Measurements from ENCODE around the gene C2orf78. TPM values are rescaled to one million over a fixed set of nuclear protein-coding genes. Genes with fewer than 3 reads are reported as not detected.

Gene C2orf78
- total and polyA plus RNA-seq, 9 of the 15 experiments (the other 6 are each of a cell fraction or from before 2014, with no cell fraction given): 0.04 to 0.28 (median 0.20) TPM

DNA sequence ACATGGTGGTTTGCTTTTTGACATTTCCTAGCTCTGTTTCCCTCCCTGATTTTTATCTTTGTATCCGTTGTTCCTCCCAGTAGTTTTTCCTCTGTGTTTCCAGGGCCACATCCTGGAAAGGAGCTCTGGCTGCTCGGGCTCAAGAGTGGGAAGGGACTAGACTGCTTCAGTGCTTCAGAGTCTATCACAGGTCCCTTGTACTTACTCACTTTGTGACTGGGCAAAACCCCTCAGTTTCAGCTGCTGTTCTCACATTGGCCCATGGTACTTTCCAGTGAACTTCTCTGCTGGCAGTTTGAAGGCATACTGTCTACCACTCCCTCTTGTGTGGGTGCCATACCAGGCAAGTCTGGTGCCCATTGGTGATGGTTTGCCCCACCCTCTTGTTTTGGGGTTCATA, 37.2 kb downstream of the C2orf78 start:
- Histone ChIP-seq H3K27ac (ENCODE audit: extremely low read depth, low read depth, low read length) (no peak overlapping the region), H3K4me3 (no peak overlapping the region), H3K4me1 (replicated peaks in 1 of 2; ENCODE audit: control insufficient read depth in 2 of 2, insufficient read depth in 2 of 2, low read length in 2 of 2) (peaks cover 4 to 6% of the 10 kb centered on the region in 2 experiments; a peak in 2 of 5 replicates), H3K79me2 (ENCODE audit: control insufficient read depth, insufficient read depth, low read length) (no peaks in the 10 kb centered on the region), H3K9me3 (replicated peaks; ENCODE audit: control insufficient read depth, insufficient read depth, low read depth, low read length) (no peaks in the 10 kb centered on the region), H3K36me3 (ENCODE audit: control insufficient read depth, insufficient read depth, low read length) (no peaks in the 10 kb centered on the region), H3K9me1 (ENCODE audit: control insufficient read depth, insufficient read depth, low read length) (no peaks in the 10 kb centered on the region), H2AFZ (ENCODE audit: low read depth, low read length) (peak overlapping the region; percentile 63), H3K27me3 (ENCODE audit: control insufficient read depth in 2 of 2, insufficient read depth in 2 of 2, low read length in 2 of 2) (no peaks in the 10 kb centered on the region), H4K20me1 (replicated peaks; ENCODE audit: control insufficient read depth, insufficient read depth, low read length) (no peaks in the 10 kb centered on the region), H3K4me2 (ENCODE audit: insufficient read depth, low read length) (no peak overlapping the region), H3K9ac (ENCODE audit: insufficient read depth in 1 of 2, low read depth in 2 of 2, low read length in 2 of 2) (peak overlapping the region in 1 of 2 experiments; percentile 48; a peak in 1 of 4 replicates)
- CTCF ChIA-PET (ENCODE audit: low intra/inter-chr PET ratio): interaction anchor here (0.6 kb wide), 1 partner anchor 166 kb away, joined by 4 read pairs; no protein-coding TSS in a partner anchor
- POLR2A ChIA-PET: interaction anchor here (0.6 to 1.4 kb wide), 6 partner anchors 48 to 604 kb away, joined by 3 to 4 read pairs (median 4); no protein-coding TSS in a partner anchor
- in situ Hi-C loops (cut with MboI) (no loop called here), intact Hi-C loops (cut with micrococcal nuclease) (loop anchor here (10.0 kb wide), 7 partner anchors 146 to 574 kb away; partner anchors contain the start of genes BOLA3 and TET3)
- BruUV-seq (replicated peaks): no TSS peak
- no peak for DNase-seq (ENCODE audit: extremely low read depth in 1 of 4, low spot score in 3 of 4)
- WGBS (ENCODE audit: insufficient coverage, low coverage, missing lambda C conversion rate): 0% methylated on average over 2 of the region's 2 CpGs
- TF ChIP-seq PPARD (CRISPR knock-in tag; IDR thresholded peaks at IDR 0.05) (no peak), ZNF165 (CRISPR knock-in tag; IDR thresholded peaks at IDR 0.05; ENCODE audit: borderline replicate concordance) (no peak), MAZ (CRISPR knock-in tag; conservative IDR thresholded peaks at IDR 0.05 in 1 of 2, IDR thresholded peaks at IDR 0.05 in 1 of 2) (0 out of 4 replicates have a peak, but pooled peaks of 1 of the 2 experiments have one; percentile 19), TAF7 (tag; IDR thresholded peaks at IDR 0.05) (no peak), ETV1 (tag; conservative IDR thresholded peaks at IDR 0.05; ENCODE audit: low read depth) (0 out of 2 replicates have a peak, but pooled peaks have one; percentile 15), TCF7L2 (IDR thresholded peaks at IDR 0.05; ENCODE audit: low read depth, low read length) (no peak)
- TF ChIP-seq, protein P1, sequence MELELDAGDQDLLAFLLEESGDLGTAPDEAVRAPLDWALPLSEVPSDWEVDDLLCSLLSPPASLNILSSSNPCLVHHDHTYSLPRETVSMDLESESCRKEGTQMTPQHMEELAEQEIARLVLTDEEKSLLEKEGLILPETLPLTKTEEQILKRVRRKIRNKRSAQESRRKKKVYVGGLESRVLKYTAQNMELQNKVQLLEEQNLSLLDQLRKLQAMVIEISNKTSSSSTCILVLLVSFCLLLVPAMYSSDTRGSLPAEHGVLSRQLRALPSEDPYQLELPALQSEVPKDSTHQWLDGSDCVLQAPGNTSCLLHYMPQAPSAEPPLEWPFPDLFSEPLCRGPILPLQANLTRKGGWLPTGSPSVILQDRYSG (tag; conservative IDR thresholded peaks at IDR 0.05; ENCODE audit: low read depth): no peak
- TF ChIP-seq, protein P2, sequence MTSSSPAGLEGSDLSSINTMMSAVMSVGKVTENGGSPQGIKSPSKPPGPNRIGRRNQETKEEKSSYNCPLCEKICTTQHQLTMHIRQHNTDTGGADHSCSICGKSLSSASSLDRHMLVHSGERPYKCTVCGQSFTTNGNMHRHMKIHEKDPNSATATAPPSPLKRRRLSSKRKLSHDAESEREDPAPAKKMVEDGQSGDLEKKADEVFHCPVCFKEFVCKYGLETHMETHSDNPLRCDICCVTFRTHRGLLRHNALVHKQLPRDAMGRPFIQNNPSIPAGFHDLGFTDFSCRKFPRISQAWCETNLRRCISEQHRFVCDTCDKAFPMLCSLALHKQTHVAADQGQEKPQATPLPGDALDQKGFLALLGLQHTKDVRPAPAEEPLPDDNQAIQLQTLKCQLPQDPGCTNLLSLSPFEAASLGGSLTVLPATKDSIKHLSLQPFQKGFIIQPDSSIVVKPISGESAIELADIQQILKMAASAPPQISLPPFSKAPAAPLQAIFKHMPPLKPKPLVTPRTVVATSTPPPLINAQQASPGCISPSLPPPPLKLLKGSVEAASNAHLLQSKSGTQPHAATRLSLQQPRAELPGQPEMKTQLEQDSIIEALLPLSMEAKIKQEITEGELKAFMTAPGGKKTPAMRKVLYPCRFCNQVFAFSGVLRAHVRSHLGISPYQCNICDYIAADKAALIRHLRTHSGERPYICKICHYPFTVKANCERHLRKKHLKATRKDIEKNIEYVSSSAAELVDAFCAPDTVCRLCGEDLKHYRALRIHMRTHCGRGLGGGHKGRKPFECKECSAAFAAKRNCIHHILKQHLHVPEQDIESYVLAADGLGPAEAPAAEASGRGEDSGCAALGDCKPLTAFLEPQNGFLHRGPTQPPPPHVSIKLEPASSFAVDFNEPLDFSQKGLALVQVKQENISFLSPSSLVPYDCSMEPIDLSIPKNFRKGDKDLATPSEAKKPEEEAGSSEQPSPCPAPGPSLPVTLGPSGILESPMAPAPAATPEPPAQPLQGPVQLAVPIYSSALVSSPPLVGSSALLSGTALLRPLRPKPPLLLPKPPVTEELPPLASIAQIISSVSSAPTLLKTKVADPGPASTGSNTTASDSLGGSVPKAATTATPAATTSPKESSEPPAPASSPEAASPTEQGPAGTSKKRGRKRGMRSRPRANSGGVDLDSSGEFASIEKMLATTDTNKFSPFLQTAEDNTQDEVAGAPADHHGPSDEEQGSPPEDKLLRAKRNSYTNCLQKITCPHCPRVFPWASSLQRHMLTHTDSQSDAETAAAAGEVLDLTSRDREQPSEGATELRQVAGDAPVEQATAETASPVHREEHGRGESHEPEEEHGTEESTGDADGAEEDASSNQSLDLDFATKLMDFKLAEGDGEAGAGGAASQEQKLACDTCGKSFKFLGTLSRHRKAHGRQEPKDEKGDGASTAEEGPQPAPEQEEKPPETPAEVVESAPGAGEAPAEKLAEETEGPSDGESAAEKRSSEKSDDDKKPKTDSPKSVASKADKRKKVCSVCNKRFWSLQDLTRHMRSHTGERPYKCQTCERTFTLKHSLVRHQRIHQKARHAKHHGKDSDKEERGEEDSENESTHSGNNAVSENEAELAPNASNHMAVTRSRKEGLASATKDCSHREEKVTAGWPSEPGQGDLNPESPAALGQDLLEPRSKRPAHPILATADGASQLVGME (CRISPR knock-in tag; IDR thresholded peaks at IDR 0.05): no peak
- no peak for FAIRE-seq
- peak; percentile 51; the same call in 1 of the 3 replicates for ATAC-seq
